Activated CD4-positive, CD25-positive, alpha-beta regulatory T cell treated with anti-CD3 and anti-CD28 coated beads, Interleukin-2, amount 50 U/mL, for 24 hours (primary cell): ENCODE data around the gene NAGPA.

ENCODE experiments used
- ATAC-seq, 2 donors: fragments of 150-1000 bp; cut with Tn5 transposase; one replicate each; pipeline ENCODE4 v1.10.0; 2021; ENCODE audit warnings: mild to moderate bottlenecking in 1 of 2, moderate library complexity in 1 of 2

The NAGPA gene

DNA sequence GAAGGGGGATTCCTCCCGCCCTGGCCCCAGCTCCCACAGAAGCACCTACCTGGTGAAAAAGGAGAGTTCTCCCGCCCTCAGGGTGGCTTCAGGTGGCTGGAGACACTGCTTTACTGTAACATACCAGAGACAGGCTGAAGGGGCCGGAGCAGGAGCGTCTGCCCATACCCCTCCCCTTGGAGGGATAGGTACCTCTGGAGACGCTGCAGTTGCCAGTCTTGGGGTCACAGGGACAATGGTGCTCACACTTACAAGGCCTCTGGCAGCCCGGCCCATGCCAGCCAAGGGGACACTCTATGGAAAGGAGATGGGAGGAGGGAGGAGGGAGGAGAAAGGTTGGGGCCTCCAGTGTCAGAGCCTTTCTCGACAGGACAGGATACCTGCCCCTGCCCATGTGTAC lies 6.6 kb downstream of the NAGPA start:
- no peak for ATAC-seq

DNA sequence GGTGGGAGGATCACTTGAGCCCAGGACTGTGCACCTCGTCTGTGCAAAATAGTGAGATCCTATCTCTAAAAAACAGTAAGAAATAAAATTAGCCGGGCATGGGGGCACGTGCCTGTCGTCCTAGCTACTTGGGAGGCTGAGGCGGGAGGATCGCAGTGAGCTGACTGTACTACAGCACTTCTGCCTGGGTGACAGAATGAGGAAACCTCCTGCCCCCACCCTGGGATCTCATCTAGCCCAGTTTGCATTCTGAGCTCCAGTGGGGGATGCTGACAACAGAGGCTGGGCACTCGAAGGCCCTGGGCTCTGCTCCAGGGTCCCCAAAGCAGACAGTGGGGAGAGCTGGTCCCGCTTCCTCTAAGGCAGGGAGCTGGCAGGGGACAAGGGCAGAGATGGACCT lies 7.1 kb downstream of the NAGPA start:
- no peak for ATAC-seq

GRCh38 chr16:5025171-5025632 lies 8.5 kb downstream of the NAGPA start:
- ATAC-seq: no peak

DNA sequence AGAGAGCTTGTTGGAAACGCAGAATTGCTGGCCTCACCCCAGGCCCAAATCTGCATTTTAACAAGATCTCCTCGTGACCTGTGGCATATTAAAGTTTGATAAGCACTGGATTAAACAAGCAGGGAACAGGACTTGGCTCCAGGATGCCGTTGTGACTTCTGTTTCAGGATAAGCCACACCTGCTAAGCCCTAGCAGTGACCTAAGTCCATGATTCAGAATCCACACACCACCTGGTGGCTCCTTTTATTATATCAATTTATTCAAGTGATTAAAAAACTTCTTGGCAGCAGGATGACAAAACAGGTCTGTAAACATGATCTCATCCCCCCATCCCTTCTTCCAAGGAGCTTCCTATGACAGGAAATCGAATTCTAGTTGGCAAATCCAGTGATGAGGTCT lies 9.1 kb downstream of the NAGPA start:
- no peak for ATAC-seq

DNA sequence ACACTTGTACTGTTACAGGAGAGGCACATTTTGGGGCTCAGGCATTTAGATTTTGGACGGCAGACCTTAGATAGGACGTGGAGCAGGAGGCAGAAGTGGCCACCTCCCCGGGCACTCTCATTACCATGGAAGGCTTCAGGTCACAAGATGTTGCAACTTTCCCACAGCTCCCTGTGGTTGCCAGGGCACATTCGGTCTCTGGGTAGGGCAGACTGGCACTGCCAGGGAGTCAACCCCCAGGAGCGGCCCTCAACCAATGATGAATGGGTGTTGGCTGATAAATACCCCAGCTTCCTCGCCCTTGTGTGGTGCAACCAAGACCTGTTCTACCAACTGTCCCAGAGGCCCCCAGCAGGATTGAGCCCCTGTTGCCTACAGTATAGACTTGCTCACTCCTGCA lies 11.2 kb downstream of the NAGPA start:
- ATAC-seq: no peak

DNA sequence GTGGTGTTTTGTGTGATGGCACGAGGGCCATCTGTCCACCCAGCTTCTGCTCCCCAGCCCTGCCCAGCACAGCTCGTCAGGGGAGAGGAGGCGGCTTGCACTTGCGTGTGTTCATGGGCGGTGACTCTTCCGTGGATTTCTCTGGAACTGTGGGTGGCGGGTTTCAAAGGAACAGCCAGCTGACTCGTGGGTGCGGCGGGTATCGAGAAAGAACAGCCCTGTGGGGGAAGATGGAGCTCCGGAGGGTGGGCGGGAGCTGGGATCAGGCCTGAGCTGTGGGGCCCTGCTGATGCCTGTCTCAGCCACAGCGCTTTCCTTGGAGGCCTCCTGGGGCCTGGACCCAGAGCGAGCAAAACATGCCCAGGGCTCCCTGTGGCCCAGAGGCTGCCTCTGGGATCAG lies 13.2 kb downstream of the NAGPA start:
- ATAC-seq: no peak

DNA sequence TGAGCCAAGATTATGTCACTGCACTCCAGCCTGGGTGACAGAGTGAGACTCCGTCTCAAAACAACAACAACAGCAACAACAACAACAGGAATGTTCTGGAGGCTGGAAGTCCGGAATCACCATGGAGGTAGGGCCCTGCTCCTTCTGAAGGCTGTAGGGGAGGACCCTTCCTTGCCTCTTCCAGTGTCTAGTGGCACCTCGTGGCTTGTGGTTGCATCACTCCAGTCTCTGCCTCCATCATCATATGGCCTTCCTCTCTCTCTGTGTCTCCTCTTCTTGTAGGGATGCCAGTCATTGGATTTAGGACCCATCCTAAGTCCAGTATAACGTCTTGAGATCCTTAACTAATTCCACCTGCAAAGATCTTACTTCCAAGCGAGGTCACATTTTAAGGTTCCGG lies 14.0 kb downstream of the NAGPA start:
- no peak for ATAC-seq

GRCh38 chr16:5018793-5019192 lies 14.9 kb downstream of the NAGPA start:
- ATAC-seq: no peak

- no peak for ATAC-seq
Measured at GRCh38 chr16:5017678-5017969, 16.1 kb downstream of the NAGPA start.

DNA sequence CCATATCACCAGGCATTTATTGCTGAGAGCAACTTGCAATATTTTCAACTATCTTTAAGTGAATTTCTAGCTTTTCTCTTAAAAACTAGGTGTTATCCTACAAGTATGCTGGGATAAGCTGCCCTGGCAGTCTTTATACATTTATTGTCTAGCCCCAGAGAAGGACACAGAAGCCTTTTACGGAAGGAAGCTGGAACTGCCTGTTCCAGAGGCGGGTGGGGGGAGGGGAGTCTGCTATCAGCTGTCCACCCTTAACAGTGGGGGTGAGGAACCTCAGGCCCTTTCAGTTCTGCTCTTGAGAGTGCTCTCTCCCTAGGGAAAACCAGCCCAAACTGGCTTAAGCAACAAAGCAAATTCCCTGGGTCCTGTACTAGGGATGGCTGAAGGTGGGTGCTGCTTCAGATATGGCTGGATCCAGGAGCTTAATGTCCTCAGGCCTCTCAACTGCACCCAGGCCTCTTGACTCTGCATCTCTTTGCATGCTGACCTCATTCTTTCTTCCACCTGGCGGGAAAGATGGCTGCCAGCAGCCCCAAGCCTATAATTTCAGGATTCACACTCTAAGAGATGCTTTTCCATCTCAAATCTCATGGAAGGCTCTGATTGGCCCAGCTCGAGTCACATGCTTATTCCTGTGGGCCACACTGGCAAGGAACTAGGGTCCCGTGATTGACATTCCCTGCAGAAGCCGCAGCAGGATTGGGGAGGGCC lies 16.6 kb downstream of the NAGPA start:
- no peak for ATAC-seq

DNA sequence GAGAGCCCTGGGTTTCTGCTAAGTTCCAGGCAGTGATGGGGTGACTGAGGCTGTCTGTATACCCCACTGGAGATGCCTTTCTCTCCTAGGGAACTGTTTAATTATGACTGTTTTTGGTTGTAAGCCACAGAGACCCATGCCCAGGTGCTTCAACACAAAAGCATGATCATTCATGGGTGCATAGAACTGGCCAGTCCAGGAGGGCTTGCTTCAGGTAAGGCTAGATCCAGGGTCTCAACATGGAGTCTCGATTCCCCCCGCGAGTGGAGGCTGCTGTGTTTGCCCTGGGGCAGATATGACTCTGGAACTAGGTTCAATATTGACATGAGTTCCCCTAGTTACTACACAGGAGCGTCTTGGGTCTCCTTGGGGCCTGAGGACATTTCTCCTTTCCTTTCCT lies 17.8 kb downstream of the NAGPA start:
- ATAC-seq: no peak

DNA sequence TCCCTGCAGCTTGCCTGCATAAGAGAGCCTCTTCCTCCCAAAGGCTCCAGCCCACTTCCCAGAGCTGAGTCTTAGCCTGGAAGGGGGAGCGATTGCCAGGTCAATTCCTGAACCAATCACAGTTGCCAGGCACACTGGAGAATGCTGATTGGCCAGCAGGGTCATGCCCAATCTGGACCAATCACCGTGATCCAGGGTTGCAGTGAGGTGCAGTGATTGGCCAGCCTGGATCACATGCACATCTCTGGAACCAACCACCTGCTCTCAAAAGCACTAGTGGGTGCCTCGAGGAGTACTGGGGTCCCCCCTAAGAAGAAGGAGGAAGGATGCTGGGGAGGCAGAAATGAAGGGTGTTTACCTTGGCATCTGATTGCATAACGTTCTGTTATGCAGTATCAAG lies 18.4 kb downstream of the NAGPA start:
- ATAC-seq: no peak

DNA sequence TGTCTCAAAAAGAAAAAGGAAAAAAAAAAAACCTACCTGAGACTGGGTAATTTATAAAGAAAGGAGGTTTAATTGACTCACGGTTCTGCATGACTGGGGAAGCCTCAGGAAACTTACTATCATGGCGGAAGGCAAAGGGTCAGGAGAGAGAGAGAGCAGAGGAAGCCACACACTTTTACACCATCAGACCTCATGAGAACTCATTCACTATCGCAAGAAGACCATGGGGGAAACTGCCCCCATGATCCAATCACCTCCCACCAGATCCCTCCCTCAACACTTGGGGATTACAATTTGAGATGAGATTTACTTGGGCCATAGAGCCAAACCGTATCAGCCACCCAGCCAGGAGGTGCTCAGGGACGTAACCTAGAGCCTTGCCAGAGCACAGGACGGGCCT lies 20.8 kb downstream of the NAGPA start:
- no peak for ATAC-seq

DNA sequence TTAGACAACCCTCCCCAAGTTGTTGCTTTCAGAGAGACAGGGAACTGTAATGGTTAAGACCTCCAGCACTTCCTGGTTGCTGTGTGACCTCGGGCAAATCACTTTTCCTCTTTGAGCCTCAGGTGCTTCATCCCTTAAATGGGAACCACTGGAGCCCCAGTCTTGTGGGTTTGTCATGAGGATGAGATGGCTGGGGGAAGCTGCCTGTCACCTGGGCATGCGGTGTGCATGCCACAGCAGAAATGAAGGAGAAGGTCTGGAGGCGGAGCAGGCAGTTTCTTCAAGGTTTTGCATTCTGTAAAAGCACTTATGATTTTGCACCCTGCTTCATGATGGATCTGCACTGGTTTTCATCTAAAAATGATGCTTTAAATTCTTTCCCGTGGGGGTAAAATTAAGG lies 22.1 kb downstream of the NAGPA start:
- no peak for ATAC-seq

DNA sequence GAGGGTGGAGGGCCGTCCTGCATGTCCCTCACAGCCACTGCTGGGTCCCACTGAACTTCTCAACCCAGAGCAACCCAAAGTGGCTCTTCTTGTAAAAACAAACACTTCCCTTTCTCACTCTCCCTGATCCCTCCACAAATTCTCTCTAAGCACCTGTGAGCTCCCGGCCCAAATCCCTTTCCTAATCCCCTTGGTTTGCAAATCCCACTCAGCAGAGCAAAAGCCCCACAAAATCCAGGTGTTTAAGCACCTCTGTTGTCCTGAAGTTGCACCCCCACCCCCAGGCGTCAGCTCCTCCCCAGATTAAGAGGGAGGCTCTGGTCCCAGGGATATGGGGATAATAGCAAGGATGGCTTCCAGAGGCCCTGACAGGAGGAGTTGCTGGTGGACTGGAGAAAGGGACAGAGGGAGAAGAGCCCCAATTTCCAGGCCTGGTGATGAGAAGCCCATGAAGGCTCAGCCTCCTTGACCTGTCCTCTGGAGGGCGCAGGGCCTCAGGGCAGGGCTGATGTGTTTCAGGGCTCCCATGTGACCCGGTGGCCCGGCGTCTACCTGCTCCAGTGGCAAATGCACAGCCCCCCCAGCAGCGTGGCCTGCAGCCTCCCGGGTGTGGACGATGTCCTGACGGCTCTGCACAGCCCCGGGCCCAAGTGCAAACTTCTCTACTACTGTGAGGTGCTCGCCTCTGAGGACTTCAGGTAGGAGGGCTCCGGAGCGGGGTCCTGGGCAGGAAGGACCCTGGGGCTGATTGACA lies 23.0 kb downstream of the NAGPA start:
- ATAC-seq: no peak

- no peak for ATAC-seq
Measured at GRCh38 chr16:5008311-5008731, 25.4 kb downstream of the NAGPA start.

- ATAC-seq: no peak
Measured at GRCh38 chr16:5007256-5007655, 26.5 kb downstream of the NAGPA start.

GRCh38 chr16:5006348-5007193 lies 27.2 kb downstream of the NAGPA start:
- no peak for ATAC-seq

DNA sequence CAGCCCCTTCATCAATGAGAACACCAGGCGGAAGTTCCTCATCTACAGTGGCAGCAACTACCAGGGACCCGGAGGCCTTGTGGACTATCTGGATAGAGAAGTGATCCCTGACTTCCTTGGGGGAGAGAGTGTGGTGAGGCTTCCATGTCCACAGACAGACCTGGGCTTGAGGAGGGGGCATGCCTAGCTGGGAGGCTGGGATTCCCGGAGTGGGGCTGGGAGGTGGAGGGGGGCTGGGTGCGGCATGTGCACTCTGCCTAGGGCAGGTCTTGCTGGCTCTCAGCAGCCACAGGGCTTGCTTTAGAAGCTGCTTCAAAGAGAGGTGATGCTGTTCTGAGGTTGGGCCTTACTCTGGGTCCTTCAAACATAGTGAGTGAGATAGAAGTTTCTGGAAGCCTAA lies 27.8 kb downstream of the NAGPA start:
- no peak for ATAC-seq

DNA sequence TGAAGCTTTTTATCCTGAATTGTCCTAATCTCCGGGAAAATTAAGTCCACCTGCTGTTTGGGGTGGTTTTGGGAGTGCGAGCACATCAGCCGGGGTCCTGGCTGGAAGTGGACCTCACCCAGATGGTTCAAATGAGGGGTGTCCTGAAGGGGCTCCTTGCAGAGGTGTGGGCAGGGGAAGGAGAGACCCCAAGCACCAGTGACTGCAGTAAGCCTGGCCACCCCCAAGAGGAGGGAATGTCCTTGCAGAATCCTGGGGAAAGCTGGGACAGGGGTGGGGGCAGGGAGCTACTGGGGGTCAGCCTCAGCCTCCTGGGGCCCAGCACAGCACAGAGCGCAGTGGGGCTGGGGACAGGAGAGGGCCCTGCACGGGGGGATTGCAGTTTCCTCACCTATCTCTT lies 29.4 kb downstream of the NAGPA start:
- no peak for ATAC-seq

GRCh38 chr16:5003828-5004227 lies 29.9 kb downstream of the NAGPA start:
- no peak for ATAC-seq

DNA sequence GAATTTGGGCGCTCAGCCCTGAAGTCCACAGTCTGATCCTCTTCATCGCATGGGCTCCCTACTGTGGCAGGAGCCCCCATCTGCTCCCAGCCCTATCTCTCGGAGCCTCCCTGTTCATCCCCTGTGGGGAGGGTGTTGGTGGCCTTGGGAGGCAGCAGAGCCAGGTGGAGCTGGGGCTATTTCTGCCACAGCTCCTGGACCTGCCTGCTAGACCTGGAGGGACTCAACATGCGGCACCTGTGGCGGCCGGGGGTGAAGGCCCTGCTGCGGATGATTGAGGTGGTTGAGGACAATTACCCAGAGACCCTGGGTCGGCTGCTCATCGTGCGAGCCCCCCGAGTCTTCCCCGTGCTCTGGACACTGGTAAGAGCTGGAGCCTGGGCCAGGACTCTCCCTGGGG lies 30.5 kb downstream of the NAGPA start:
- ATAC-seq: no peak

GRCh38 chr16:5002699-5003143 lies 31.0 kb downstream of the NAGPA start:
- no peak for ATAC-seq

GRCh38 chr16:5001986-5002385 lies 31.7 kb downstream of the NAGPA start:
- no peak for ATAC-seq
